GM18520 (cell line): ENCODE results near the gene KLHDC7A.

Experiments
- ATAC-seq: cut with Tn5 transposase; IDR thresholded peaks from one replicate; pipeline ENCODE4 v1.9.1; 2021; ENCODE audit not compliant: unreplicated experiment

Gene KLHDC7A

DNA sequence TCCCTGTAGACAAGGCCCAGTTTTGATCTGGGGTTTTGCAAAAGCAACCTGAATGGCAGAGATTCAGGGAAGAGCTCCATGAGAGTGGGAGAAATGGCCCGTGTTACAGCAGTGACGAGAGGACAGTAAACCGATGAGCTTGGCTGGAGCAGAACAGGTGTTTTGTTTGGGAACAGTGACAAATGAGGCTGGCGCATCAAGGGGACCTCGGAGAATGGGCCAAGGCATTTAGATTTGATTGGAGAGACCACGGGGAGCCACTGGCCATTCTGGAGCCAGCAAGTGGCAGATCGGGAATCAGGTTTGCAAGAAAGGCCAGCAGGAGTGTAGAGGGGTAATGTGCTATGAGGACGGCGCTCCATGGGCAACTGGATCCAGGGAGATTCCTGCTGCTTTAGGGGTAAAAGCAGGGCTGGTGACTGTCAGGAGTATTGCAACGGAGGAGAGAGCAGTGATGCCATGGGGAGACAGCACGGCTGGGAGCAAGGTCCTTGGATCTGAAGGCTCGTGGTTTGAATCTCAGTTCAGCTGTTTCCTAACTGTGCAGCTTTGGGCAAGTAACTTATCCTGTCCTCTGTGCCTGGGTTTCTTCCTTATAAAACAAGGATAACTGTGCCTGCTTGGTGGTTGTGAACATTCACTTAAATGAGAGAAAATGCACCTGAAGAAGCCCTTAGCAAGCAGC, 9.9 kb upstream of the KLHDC7A start:
- no peak for ATAC-seq

GRCh38 chr1:18473195-18473815, 7.4 kb upstream of the KLHDC7A start:
- ATAC-seq, result no peak

DNA sequence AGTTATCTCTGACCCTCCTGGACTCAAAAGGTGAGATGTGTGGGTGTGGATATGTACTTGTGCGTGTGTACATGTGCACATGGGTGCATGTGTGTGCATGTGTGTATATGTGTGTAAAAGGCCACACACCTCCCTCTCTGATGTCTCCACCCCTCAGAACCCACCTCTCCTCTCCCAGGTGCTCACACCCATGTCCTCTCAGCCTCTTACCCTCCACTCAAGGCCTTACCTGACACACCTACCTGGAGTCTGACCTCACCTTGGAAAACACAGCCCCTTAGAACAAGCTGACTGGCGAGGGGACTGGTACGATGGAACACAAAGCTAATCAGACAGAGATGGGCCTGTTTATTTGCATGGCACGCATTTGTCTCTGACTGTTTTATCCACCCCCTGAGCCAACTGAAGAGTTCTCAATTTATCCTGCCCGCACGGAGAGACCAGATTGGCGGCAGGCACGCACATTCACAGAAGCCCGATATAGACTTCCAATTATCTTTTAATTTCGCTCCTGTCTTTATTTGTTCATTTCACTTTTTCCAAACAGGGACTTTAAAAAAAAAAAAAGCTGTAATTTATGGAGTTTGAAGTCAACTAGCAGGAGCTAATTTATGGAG, 6.1 kb upstream of the KLHDC7A start:
- ATAC-seq, result no peak

DNA sequence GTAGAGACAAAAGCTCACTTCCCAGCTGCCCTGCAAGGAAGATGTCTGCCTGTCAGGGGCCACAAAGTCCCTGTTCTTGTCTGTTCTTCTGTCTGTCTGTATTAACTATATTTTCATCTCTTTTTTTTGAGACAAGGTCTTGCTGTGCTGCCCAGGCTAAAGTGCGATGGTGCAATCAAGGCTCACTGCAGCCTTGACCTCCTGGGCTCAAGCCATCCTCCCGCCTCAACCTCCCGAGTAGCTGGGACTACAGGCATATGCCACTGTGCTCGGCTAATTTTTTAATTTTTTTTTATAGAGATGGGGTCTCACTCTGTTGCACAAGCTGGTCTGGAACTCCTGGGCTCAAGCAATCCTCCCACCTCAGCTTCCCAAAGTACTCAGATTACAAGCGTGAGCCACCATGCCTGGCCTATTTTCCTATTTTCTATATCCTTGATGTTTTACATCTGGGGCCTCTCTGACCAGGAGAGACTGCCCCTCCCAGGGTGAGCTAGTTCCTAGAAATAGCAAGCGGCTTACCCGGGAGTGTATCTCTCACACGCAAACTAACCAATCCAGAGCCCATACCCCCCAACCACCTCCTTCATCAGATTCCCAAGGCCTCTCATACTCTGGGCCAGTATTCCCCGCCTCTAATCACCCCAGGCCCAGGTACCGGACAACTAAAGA, 5.4 kb upstream of the KLHDC7A start:
- no peak for ATAC-seq

DNA sequence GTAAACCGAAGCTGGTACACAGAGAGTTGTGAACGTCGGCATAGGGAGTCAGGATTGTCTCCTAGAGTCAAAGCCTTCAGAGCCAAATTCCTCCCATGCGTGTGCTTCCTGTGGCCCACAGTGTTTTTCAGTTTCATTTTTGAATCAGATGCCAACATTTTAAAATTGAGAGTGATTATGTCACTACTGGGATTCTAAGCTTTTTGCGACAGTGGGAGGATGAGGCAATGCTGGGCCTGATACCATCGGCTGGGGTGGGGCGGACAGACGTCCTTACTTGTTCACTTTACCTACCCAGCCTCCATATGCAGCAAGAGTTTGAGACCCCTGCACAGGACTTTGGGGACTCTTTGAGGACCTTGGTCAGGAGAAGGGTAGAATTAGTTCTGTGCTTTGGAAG, 1.3 kb upstream of the KLHDC7A start:
- ATAC-seq, result no peak

DNA sequence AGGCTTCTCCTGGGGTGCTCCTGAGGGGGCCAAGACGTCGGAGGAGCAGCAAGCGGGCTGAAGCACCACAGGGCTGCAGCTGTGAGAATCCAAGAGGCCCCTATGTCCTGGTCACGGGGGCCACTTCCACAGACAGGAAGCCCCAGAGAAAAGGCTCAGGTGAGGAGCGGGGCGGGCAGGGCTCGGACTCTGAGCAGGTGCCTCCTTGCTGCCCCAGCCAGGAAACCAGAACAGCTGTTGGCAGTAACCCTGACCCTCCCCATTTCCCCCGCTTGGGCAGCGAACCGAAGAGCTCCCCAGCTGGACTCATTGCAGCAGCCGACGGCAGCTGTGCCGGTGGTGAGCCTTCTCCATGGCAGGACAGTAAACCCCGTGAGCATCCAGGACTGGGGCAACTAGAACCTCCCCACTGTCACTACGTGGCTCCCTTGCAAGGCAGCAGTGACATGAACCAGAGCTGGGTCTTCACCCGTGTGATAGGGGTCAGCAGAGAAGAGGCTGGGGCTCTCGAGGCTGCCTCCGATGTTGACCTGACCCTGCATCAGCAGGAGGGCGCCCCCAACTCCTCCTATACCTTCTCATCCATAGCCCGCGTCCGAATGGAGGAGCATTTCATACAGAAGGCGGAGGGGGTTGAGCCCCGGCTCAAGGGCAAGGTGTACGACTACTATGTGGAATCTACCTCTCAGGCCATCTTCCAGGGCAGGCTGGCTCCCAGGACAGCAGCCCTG, 625 bp downstream of the KLHDC7A start:
- ATAC-seq, result no peak

DNA sequence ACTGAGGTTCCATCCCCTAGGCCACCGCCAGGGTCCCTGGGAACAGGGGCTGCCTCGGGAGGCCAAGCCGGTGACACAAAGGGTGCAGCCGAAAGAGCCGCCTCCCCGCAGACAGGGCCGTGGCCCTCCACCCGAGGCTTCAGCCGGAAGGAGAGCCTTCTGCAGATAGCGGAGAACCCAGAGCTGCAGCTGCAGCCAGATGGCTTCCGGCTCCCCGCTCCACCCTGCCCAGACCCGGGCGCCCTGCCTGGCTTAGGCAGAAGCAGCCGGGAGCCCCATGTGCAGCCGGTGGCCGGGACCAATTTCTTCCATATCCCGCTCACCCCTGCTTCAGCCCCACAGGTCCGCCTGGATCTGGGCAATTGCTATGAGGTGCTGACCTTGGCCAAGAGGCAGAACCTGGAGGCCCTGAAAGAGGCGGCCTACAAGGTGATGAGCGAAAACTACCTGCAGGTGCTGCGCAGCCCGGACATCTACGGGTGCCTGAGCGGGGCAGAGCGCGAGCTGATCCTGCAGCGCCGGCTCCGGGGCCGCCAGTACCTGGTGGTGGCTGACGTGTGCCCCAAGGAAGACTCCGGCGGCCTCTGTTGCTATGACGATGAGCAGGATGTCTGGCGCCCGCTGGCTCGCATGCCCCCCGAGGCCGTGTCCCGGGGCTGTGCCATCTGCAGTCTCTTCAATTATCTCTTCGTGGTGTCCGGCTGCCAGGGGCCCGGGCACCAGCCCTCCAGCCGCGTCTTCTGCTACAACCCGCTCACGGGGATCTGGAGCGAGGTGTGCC, 1.4 kb downstream of the KLHDC7A start:
- ATAC-seq, result no peak

DNA sequence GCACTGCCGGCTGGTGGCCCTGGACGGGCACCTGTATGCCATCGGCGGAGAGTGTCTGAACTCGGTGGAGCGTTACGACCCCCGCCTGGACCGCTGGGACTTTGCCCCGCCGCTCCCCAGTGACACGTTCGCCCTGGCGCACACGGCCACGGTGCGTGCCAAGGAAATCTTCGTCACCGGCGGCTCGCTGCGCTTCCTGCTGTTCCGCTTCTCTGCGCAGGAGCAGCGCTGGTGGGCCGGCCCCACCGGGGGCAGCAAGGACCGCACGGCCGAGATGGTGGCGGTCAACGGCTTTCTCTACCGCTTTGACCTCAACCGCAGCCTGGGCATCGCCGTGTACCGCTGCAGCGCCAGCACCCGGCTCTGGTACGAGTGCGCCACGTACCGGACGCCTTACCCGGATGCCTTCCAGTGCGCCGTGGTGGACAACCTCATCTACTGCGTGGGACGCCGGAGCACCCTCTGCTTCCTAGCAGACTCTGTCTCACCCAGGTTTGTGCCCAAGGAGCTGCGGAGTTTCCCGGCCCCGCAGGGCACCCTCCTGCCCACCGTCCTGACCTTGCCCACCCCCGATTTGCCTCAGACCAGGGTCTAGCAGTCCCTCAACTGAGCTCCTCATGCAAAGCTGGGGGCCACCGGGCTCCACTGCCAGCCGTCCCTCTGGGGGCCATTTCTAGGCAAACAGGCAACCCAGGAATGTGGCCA, 2.1 kb downstream of the KLHDC7A start:
- ATAC-seq, result no peak

DNA sequence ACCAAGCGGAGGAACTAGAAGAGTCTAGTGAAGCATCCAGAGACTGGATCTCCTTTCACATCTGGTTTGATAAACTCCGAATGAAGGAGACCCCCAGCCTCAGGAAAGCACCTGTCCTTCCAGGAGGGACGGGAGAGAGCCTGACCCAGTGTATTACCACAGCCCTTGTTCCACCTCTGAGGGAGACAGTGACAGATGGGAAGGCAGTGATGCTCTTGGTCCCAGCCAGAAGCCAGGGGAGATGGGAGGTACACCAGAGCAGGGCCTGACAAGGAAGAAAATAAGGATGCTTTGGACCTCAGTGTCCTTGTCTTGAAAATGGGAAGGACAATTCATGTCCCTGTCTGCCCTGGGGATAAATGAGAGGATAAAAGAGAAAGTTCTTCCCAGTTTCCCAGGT, 3.5 kb downstream of the KLHDC7A start:
- no peak for ATAC-seq

- no peak for ATAC-seq
These were observed 4.0 kb downstream of the KLHDC7A start for GRCh38 chr1:18484721-18485120.

- no peak for ATAC-seq
These were observed 4.5 kb downstream of the KLHDC7A start for GRCh38 chr1:18485227-18485626.

DNA sequence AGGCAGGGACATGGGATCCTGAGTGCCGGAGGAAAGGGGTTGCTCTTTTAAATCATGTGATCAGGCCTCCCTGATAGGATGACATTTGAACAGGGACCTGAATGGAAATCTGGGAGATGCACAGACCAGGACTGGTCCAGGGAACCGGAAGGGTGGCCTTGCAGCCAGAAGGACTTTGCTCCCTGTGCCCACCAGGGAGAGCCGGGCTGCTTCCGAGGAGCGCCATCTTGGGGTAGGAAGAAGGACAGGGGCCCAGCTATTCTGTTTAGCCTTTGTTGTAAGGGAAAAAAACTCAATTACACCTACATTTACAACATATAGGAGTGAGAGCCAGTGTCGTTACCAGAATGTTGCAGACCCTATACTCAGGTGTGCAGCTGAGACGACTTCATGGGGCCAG, 5.5 kb downstream of the KLHDC7A start:
- no peak for ATAC-seq

DNA sequence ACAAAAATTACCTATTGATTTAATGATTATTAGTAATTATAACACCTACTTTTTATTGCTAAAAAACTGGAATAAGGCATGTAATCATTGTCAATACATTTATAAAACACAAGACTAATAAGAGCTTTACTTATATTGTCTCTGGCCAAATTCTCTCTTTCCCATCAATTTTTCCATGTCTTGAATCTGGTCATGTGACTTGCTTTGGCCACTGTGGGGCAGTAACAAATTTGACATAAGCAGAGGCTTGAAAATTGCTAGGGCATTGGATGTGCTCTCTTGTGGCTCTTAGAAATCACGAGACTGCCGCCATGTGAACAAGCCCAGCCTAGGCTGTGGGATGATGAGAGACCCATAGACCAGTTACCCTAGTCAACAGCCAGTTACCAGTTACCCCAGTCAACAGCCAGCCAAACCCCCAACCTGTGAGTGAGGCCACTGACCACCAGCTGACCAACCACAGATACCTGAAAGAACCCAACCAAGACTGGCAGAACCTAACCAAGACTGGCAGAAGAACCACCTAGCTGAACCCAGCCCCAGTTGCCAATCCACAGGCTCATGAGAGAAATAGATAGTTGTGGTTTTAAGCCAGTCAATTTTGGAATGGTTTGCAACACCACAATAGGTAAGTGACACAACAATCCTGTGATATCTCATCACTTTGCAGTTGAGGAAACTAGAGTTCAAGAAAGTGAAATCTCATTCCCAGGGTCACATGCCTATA, 8.8 kb downstream of the KLHDC7A start:
- no peak for ATAC-seq

- no peak for ATAC-seq
These were observed 10.4 kb downstream of the KLHDC7A start for GRCh38 chr1:18491168-18491567.

GRCh38 chr1:18494304-18494703, 13.6 kb downstream of the KLHDC7A start:
- ATAC-seq, result no peak

GRCh38 chr1:18495635-18496034, 14.9 kb downstream of the KLHDC7A start:
- no peak for ATAC-seq

GRCh38 chr1:18496056-18496455, 15.3 kb downstream of the KLHDC7A start:
- no peak for ATAC-seq

DNA sequence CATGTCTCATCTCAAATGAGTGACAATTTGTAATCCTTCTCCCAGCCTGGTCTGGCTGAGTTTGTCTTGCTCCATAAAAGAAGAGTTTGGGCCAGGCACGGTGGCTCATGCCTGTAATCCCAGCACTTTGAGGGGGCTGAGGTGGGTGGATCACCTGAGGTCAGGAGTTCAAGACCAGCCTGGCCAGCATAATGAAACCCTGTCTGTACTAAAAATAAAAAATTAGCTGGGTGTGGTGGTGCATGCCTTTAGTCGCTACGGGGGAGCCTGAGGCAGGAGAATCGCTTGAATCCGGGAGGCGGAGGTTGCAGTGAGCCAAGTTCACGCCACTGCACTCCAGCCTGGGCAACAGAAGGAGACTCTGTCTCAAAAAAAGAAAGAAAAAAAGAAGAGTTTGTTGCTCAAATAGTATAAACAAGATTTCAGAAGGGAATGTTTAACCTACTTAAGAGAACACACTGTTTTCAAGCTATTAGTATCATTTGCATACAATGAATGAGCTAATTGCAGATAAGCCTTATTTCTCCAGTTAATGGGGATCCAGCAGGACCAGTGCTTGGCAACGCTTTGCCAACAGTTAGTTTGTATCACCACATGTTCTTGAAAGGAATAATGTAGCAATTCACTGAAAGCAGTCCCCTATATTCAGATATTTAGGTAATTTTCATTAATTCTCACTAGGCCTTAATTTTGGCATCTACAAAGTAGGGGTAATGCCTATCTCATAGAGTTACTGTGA, 15.9 kb downstream of the KLHDC7A start:
- no peak for ATAC-seq

DNA sequence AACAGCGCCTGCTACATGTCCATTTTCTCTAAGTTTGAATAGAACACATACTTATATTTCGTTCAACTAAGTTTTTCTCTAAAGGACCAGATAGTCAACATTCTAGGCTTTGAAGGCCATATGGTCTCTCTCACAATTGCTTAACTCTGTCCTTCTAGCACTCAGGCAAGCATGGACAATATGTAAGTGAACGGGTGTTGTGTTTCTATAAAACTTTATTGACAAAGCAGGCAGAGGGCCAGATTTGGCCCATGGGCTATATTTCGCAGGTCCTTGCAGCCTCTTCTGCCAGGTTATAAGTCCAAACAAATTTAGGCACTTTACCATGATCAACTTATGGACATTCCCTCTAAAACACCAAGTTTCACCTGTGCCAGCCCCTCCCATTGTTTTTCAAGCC, 21.1 kb downstream of the KLHDC7A start:
- no peak for ATAC-seq
